ENCODE results near the gene NKX1-2.

The NKX1-2 gene

GRCh38 chr10:124450012-124450782 lies at the start of gene NKX1-2:
NKX1-2 (minus strand) TSS chr10:124450035; CDS start chr10:124449943, 92 bp downstream.
- no peak for DNase-seq (ENCODE audit: low spot score in 2 of 2)
- ATAC-seq = peak; percentile 34
- H3K27ac Mint-ChIP-seq = no peak within 1 kb of the TSS

DNA sequence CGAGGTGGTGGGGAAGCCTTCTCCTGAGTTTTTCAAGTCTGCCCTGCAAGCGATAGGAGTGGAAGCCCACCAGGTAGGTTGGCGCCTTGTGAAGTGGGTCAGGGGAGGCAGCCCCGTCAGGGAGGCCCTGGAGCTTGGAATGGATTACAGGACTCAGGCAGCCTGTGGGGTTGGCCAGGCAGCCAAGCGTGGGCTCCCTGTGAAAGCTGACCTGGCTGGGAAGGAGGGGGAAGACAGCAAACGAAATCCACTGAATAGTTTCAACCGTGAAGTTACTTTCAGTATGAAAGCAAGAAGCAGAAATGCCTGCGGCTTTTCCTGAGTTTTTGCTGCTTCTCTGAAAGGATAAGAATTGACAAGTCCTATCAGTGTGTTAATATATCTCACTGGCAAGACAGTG lies 48.2 kb upstream of the NKX1-2 start:
- no peak for DNase-seq (ENCODE audit: low spot score in 2 of 2)
- ATAC-seq = no peak
- Mint-ChIP-seq H3K27ac (no peak overlapping the region), H3K36me3 (peaks cover 8% of the 10 kb centered on the region), H3K4me1 (peaks cover 5% of the 10 kb centered on the region), H3K4me3 (no peak overlapping the region), H3K9me3 (no peaks in the 10 kb centered on the region)

More at GRCh38 chr10:124450012-124450782, at the start of gene NKX1-2:
- H3K9me3 Mint-ChIP-seq = no peaks in the 10 kb centered on the region
- no peaks in the 10 kb centered on the region for H3K36me3 Mint-ChIP-seq
- H3K4me3 Mint-ChIP-seq = peak within 1 kb of the TSS; percentile 41
- H3K4me1 Mint-ChIP-seq = peaks cover 11% of the 10 kb centered on the region

DNA sequence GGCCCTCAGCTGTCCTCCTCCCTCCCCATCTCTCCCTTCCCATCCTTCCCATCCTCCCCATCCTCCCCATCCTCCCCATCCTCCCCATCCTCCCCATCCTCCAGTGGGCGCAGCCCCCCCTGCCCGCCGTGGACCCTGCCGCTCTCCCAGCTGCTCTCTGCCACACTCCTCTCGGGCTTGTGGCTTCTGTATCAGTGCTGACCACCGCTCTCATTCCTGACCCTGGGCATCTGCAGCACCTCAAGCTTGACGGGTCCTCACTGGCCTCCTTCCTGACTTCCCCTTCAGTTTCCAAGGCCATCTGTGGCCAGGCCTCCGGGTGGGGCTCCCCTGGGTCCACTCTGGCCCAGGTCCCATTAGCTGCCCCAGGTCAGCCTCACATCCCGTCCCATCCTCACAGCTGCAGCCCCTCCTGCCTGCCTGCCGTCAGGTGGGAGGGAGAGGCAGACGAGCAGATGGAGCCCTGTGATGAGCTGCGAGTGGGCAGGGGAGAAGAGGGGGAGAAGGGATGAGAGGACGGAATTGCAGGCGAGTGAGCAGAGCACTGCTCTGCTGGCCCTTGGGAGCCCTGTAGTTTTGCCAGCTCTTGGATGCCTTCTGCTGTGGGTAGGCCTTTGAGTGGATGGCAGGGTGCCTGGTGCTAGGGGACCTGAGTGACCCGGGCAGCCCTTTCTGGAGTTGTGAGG lies 47.5 kb upstream of the NKX1-2 start:
- no peak for DNase-seq (ENCODE audit: low spot score in 2 of 2)
- H3K4me1 Mint-ChIP-seq = peaks cover 5% of the 10 kb centered on the region
- no peak overlapping the region for H3K27ac Mint-ChIP-seq
- H3K36me3 Mint-ChIP-seq = peaks cover 8% of the 10 kb centered on the region
- ATAC-seq = no peak
- H3K9me3 Mint-ChIP-seq = no peaks in the 10 kb centered on the region
- no peak overlapping the region for H3K4me3 Mint-ChIP-seq

DNA sequence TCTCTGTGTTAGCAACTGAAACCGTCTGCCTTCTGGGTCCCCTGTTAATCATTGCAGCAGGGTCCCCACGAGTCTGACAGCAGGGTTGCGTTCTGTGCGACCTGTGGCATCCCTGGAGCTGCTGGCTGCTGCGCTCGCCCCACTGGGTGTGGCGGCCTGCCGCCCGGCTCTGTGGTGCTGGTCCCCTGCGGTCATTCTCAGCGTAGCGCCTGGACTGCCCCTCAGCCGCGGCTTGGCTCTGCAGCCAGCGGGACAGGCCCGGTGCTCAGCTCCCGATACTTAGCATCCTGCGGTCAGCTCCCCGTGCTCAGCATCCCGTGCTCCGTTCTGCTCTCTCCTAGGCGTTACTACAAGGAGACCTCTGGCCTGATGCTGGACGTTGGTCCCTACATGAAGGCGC lies 46.8 kb upstream of the NKX1-2 start:
- no peaks in the 10 kb centered on the region for H3K9me3 Mint-ChIP-seq

GRCh38 chr10:124496150-124496549 lies 46.3 kb upstream of the NKX1-2 start:
- H3K36me3 Mint-ChIP-seq = peaks cover 7% of the 10 kb centered on the region
- DNase-seq (ENCODE audit: low spot score in 2 of 2) (no peak), ATAC-seq (no peak)
- H3K27ac Mint-ChIP-seq = no peak overlapping the region
- no peak overlapping the region for H3K4me3 Mint-ChIP-seq
- no peaks in the 10 kb centered on the region for H3K9me3 Mint-ChIP-seq
- H3K4me1 Mint-ChIP-seq = peaks cover 5% of the 10 kb centered on the region

More for the DNA sequence above, 46.8 kb upstream of the NKX1-2 start:
- H3K27ac Mint-ChIP-seq = no peak overlapping the region
- ATAC-seq (no peak), DNase-seq (ENCODE audit: low spot score in 2 of 2) (no peak)
- H3K4me1 Mint-ChIP-seq = peaks cover 5% of the 10 kb centered on the region
- H3K36me3 Mint-ChIP-seq = peaks cover 8% of the 10 kb centered on the region
- no peak overlapping the region for H3K4me3 Mint-ChIP-seq

GRCh38 chr10:124495725-124496124 lies 45.9 kb upstream of the NKX1-2 start:
- H3K27ac Mint-ChIP-seq = no peak overlapping the region
- ATAC-seq = no peak
- peaks cover 3% of the 10 kb centered on the region for H3K36me3 Mint-ChIP-seq
- no peak overlapping the region for H3K4me3 Mint-ChIP-seq
- no peak for DNase-seq (ENCODE audit: low spot score in 2 of 2)
- H3K4me1 Mint-ChIP-seq = peaks cover 5% of the 10 kb centered on the region
- no peaks in the 10 kb centered on the region for H3K9me3 Mint-ChIP-seq

- no peak overlapping the region for H3K4me3 Mint-ChIP-seq
- DNase-seq (ENCODE audit: low spot score in 2 of 2) (no peak), ATAC-seq (no peak)
- H3K4me1 Mint-ChIP-seq = peaks cover 5% of the 10 kb centered on the region
- H3K27ac Mint-ChIP-seq = no peak overlapping the region
- no peaks in the 10 kb centered on the region for H3K36me3 Mint-ChIP-seq
- no peaks in the 10 kb centered on the region for H3K9me3 Mint-ChIP-seq
These were observed 45.3 kb upstream of the NKX1-2 start for GRCh38 chr10:124495162-124495561.

DNA sequence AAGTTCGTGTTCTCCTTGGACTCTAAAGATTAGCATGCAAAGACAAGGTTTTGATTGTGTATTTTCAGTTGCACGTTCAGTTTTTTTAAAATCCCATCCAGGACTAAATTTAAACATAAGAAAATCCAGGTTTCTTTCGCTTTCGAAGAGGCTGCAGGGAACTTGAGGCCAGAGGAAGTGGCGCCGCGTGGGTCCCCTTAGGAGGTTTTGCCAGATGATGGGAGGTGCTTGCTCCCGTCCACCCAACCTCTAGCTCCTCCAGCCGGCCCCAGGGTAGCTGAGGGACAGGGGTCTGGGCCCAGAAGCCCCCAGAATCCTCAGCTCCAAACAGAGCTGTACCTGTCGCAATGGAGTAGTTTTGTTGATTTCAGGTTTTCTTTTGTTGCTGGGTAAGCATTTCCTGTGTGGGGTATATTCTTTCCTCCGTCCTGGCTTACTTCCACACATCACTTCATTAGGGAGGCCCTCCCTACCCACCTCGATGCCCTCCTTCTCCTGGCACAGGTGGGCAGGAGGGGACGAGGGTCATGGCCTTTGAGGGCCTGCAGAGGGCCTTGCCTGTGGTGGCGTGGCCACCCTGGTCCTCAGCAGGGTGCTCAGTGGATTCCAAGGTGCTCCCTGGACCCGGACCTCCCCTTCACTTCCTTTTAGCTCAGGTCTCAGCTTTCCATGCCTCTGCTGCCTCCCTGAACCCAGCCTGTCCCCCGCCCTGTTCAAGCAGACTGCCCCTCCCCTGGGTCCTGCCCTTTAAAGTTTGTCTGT lies 44.4 kb upstream of the NKX1-2 start:
- peaks cover 5% of the 10 kb centered on the region for H3K4me1 Mint-ChIP-seq

DNA sequence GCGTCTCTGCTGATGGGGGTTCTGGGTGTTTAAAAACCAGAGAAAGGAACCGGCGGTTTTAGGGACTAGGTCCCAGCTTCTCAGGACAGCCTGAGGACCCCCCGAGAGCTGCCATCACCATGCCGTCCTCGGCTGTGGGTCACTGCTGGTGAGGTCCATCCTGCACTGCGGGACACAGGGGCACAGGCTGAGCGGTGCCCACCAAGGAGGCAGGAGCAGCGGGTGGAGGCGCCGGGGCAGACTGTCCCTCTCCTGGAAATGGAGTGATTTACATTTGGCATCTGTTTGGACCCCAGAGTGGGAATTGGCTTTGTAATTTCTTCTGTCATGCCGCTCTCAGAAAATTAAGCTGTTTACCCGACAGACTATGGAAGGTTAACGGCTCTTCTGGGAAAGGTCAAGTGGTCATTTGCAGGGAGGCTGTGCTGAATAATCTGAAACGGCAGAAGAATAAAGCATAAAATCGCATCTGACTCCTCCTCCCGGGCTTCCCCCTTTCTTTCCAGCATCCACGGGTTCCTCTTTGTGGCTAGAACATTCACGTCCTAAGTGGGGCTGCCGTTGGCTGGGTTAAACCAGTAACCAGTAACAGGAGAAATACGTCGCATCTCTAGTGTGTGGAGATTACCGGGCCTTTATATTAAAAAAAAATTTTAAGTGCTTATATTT lies 43.5 kb upstream of the NKX1-2 start:
- no peak overlapping the region for H3K27ac Mint-ChIP-seq
- ATAC-seq (no peak), DNase-seq (ENCODE audit: low spot score in 2 of 2) (no peak)
- H3K9me3 Mint-ChIP-seq = no peaks in the 10 kb centered on the region
- H3K4me3 Mint-ChIP-seq = no peak overlapping the region
- H3K36me3 Mint-ChIP-seq = no peaks in the 10 kb centered on the region
- H3K4me1 Mint-ChIP-seq = peaks cover 5% of the 10 kb centered on the region

More for the DNA sequence above, 44.4 kb upstream of the NKX1-2 start:
- DNase-seq (ENCODE audit: low spot score in 2 of 2) (no peak), ATAC-seq (no peak)
- H3K36me3 Mint-ChIP-seq = no peaks in the 10 kb centered on the region
- no peaks in the 10 kb centered on the region for H3K9me3 Mint-ChIP-seq
- peak overlapping the region; percentile 40 for H3K27ac Mint-ChIP-seq
- no peak overlapping the region for H3K4me3 Mint-ChIP-seq

DNA sequence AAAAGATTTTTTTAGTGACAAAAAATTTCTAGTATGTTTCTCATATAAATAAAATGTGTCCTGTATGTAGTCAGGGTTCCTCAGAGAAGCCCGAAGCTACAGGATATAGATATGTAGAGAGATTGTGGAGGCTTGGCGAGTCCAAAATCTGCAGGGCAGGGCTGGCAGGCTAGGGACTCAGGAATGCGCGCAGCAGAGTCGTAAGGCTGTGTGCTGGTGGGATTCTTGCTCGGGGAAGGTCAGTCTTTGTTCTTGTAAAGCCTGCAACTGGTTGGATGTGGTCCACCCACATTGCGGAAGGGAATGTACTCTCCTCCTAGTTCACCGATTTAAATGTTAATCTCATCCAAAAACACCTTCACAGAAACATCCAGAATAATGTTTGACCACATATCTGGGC lies 42.4 kb upstream of the NKX1-2 start:
- Mint-ChIP-seq H3K36me3 (no peaks in the 10 kb centered on the region), H3K4me1 (peaks cover 5% of the 10 kb centered on the region), H3K4me3 (no peak overlapping the region), H3K27ac (no peak overlapping the region), H3K9me3 (peaks cover under 1% of the 10 kb centered on the region)
- no peak for DNase-seq (ENCODE audit: low spot score in 2 of 2)
- ATAC-seq = no peak

DNA sequence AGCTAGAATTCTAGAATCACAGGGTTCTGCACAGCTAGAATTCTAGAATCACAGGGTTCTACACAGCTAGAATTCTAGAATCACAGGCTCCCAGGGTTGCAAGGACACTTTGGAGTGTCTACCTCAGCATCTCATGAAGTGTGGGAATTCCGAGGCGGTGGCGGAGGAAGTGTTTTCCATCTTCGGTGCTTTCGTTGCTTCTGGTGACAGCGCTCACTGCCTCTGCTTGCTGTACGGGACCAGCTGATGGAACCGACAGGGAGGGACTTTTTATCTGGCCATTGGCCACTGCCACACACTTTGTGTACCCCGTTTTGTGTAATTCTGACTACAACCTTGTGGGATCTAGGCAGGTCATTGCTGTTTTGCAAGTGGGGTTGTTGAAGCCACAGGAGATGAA lies 41.3 kb upstream of the NKX1-2 start:
- Mint-ChIP-seq H3K4me3 (no peak overlapping the region), H3K27ac (no peak overlapping the region), H3K36me3 (no peaks in the 10 kb centered on the region), H3K9me3 (peaks cover 3% of the 10 kb centered on the region), H3K4me1 (peaks cover 5% of the 10 kb centered on the region)
- no peak for DNase-seq (ENCODE audit: low spot score in 2 of 2)
- no peak for ATAC-seq

DNA sequence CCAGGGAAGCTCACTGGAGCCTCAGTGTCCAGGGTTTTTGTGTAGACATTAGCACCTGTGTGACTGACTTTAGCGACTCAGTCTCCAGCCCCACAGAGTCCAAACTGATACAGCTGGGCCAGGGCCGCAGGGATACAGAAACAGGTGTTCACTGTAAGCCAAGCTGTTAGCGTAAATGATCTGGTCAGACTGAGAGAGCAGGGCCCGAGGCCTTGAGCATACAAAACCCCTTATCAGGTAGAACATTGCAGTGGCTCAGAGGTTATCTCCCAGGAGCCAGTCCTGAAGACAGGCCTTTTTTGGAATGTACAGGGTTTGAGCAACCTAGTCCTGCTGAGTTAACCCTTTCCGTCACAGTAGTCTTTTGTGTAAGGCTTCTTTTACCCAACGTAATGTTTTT lies 36.8 kb upstream of the NKX1-2 start:
- ATAC-seq (no peak), DNase-seq (ENCODE audit: low spot score in 2 of 2) (no peak)
- Mint-ChIP-seq H3K9me3 (peaks cover 3% of the 10 kb centered on the region), H3K36me3 (no peaks in the 10 kb centered on the region), H3K27ac (no peak overlapping the region), H3K4me3 (no peak overlapping the region), H3K4me1 (peaks cover 4% of the 10 kb centered on the region)

DNA sequence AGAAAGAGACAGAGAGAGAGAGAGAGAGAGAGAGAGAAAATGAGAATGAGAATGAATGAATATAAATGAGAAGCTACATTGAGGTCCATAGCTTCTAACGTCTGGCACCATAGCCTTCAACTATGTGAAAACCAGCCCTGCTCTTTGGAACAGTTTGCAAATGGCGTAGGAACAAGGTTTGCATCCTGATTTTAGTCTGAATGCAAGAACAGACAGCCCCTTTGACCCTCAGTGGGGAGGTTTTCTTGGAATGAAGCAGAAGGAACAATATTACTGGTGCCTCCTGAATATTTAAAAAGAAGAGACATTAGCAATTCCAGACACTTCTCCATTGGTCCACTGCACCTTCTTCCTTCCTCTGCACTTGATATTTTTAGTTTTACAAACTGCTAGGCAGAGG lies 34.8 kb upstream of the NKX1-2 start:
- H3K4me3 Mint-ChIP-seq = no peak overlapping the region
- no peaks in the 10 kb centered on the region for H3K36me3 Mint-ChIP-seq
- H3K27ac Mint-ChIP-seq = no peak overlapping the region

DNA sequence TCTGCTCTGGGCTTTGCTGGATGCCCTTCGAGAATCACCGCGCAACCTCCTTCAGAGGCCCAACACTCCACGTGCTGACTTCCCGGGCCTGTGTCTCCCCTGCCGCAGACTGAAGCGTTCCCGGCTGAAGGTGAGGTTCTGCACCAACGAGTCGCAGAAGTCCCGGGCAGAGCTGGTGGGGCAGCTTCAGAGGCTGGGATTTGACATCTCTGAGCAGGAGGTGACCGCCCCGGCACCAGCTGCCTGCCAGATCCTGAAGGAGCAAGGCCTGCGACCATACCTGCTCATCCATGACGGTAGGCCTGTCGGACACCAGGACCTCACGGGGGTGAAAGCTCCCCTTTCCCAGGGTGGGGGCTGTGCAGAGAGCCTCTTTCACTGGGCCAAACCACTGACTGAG lies 34.2 kb upstream of the NKX1-2 start:
- peaks cover 3% of the 10 kb centered on the region for H3K9me3 Mint-ChIP-seq
- H3K27ac Mint-ChIP-seq = no peak overlapping the region
- H3K4me1 Mint-ChIP-seq = peaks cover 7% of the 10 kb centered on the region
- no peaks in the 10 kb centered on the region for H3K36me3 Mint-ChIP-seq
- no peak overlapping the region for H3K4me3 Mint-ChIP-seq
- ATAC-seq (no peak), DNase-seq (ENCODE audit: low spot score in 2 of 2) (no peak)

More for the DNA sequence above, 34.8 kb upstream of the NKX1-2 start:
- ATAC-seq = no peak
- Mint-ChIP-seq H3K9me3 (peaks cover 3% of the 10 kb centered on the region), H3K4me1 (peaks cover 7% of the 10 kb centered on the region)
- DNase-seq (ENCODE audit: low spot score in 2 of 2) = no peak

GRCh38 chr10:124482876-124483275 lies 33.0 kb upstream of the NKX1-2 start:
- Mint-ChIP-seq H3K36me3 (no peaks in the 10 kb centered on the region), H3K4me3 (no peak overlapping the region), H3K4me1 (peaks cover 7% of the 10 kb centered on the region), H3K27ac (no peak overlapping the region), H3K9me3 (peaks cover 3% of the 10 kb centered on the region)
- ATAC-seq (no peak), DNase-seq (ENCODE audit: low spot score in 2 of 2) (no peak)
